ENCODE results near the gene PARP3.

- TF ChIP-seq EZH2 (IDR thresholded peaks at IDR 0.05) (no peak), POLR2AphosphoS5 (IDR thresholded peaks at IDR 0.05; ENCODE audit: borderline replicate concordance, low read depth, low read length) (no peak), FOXP2 (optimal IDR thresholded peaks at IDR 0.05; ENCODE audit: control extremely low read depth, extremely low read length, insufficient read depth) (no peak)
Measured at GRCh38 chr3:51916418-51916817, 25.7 kb upstream of the PARP3 start.

All from SK-N-MC (cell line).